ENCODE results near the gene MICOS13.

MICOS13 gene

GRCh38 chr19:5642204-5642603 lies 38.1 kb downstream of the MICOS13 start:
- H3K4me3 ChIP-seq (ENCODE audit: low read depth, low read length) = no peak overlapping the region
- TF ChIP-seq CTCF (IDR thresholded peaks at IDR 0.05; ENCODE audit: low read depth, low read length) = no peak

- TF ChIP-seq CTCF (IDR thresholded peaks at IDR 0.05; ENCODE audit: low read depth, low read length) = no peak
Measured at GRCh38 chr19:5641171-5641570, 39.1 kb downstream of the MICOS13 start.

GRCh38 chr19:5637971-5638370 lies 42.3 kb downstream of the MICOS13 start:
- TF ChIP-seq CTCF (IDR thresholded peaks at IDR 0.05; ENCODE audit: low read depth, low read length) = no peak
- H3K4me3 ChIP-seq (ENCODE audit: low read depth, low read length) = no peak overlapping the region

More at GRCh38 chr19:5641171-5641570, 39.1 kb downstream of the MICOS13 start:
- no peak overlapping the region for H3K4me3 ChIP-seq (ENCODE audit: low read depth, low read length)

GRCh38 chr19:5635427-5635826 lies 44.9 kb downstream of the MICOS13 start:
- no peak for TF ChIP-seq CTCF (IDR thresholded peaks at IDR 0.05; ENCODE audit: low read depth, low read length)
- H3K4me3 ChIP-seq (ENCODE audit: low read depth, low read length) = no peak overlapping the region

- TF ChIP-seq CTCF (IDR thresholded peaks at IDR 0.05; ENCODE audit: low read depth, low read length) = no peak
- no peak overlapping the region for H3K4me3 ChIP-seq (ENCODE audit: low read depth, low read length)
Measured at GRCh38 chr19:5632657-5633056, 47.7 kb downstream of the MICOS13 start.

GRCh38 chr19:5632241-5632612 lies 48.1 kb downstream of the MICOS13 start:
- TF ChIP-seq CTCF (IDR thresholded peaks at IDR 0.05; ENCODE audit: low read depth, low read length) = no peak

GRCh38 chr19:5631567-5632240 lies 48.6 kb downstream of the MICOS13 start:
- no peak for TF ChIP-seq CTCF (IDR thresholded peaks at IDR 0.05; ENCODE audit: low read depth, low read length)
- no peak overlapping the region for H3K4me3 ChIP-seq (ENCODE audit: low read depth, low read length)

More at GRCh38 chr19:5632241-5632612, 48.1 kb downstream of the MICOS13 start:
- no peak overlapping the region for H3K4me3 ChIP-seq (ENCODE audit: low read depth, low read length)

Measured in WI38 (cell line).